AML-193 (cell line): ENCODE results near the gene CPLX1.

Experiments used
- DNase-seq, 2 experiments: peaks; one replicate each; lab custom pipeline; 2025; lab: John Stamatoyannopoulos, UW

The CPLX1 gene

GRCh38 chr4:832536-832935, 6.6 kb upstream of the CPLX1 start:
- no peak for DNase-seq

- no peak for DNase-seq
Observed at GRCh38 chr4:832108-832507, 6.2 kb upstream of the CPLX1 start.

GRCh38 chr4:831483-831805, 5.5 kb upstream of the CPLX1 start:
- DNase-seq = no peak

GRCh38 chr4:830601-831482, 4.9 kb upstream of the CPLX1 start:
- no peak for DNase-seq

GRCh38 chr4:829761-830600, 4.1 kb upstream of the CPLX1 start:
- no peak for DNase-seq

GRCh38 chr4:829291-829690, 3.4 kb upstream of the CPLX1 start:
- no peak for DNase-seq

GRCh38 chr4:828641-829271, 2.8 kb upstream of the CPLX1 start:
- DNase-seq = no peak

- no peak for DNase-seq
Observed at GRCh38 chr4:827209-828081, 1.5 kb upstream of the CPLX1 start.

GRCh38 chr4:826508-827208, 729 bp upstream of the CPLX1 start:
- DNase-seq = no peak

GRCh38 chr4:825063-825970, 612 bp downstream of the CPLX1 start:
- no peak for DNase-seq

- DNase-seq = no peak
Observed at GRCh38 chr4:824461-825062, 1.4 kb downstream of the CPLX1 start.

GRCh38 chr4:823761-824460, 2.0 kb downstream of the CPLX1 start:
- DNase-seq = no peak

GRCh38 chr4:823176-823760, 2.7 kb downstream of the CPLX1 start:
- DNase-seq = no peak

GRCh38 chr4:822361-823175, 3.4 kb downstream of the CPLX1 start:
- DNase-seq = no peak

GRCh38 chr4:821631-822030, 4.3 kb downstream of the CPLX1 start:
- no peak for DNase-seq

- DNase-seq = no peak
Observed at GRCh38 chr4:821181-821591, 4.7 kb downstream of the CPLX1 start.

- DNase-seq = no peak
Observed at GRCh38 chr4:820230-821172, 5.4 kb downstream of the CPLX1 start.
